ENCODE data around the gene NEXN. TPM values are rescaled to one million over a fixed set of nuclear protein-coding genes. Genes with fewer than 3 reads are reported as not detected.
A peak's percentile ranks its signal among the peaks of the same experiment; 100 is the strongest.

The NEXN gene
- total and polyA plus RNA-seq, 9 donors, result 2.4 to 66.2 (median 13.3) TPM

DNA sequence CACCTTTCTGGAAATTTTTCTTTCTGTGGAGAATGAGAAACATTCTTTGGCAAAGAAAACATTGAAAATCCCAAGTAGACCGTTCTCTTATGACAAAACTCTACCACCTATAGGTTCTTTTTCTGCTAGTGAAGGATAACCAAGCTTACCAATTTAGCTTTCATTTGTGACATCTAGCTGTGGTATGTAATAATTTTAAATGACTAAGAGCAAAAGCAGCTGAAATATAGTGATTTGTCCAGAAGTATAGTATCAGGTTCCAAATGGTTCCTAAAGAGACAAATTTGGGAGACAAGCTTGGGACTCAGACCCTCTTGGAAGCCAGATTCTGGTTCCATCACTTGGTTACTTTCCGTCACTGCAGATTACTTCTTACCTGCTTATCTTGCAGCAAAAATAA, 66.1 kb downstream of the NEXN start:
- intact Hi-C loops (cut with DNase I), result no loop called here

DNA sequence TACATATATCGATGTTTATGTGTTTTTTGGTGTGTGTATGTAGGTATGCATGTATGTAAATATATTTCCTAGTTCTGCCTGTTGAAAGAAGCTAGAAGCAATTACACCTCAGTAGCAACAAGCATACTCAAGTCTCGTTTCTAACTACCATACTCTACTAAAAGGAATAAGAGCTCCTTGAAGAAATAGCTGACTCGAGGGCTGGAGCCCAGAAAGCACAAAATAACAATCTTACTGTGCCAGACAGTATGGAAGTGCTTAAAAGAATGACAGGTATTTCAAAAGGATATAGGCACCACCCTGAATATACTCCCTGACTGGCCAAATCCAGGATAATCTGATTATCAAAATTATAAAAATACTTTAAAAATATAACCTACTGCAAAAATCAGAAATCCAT, 67.3 kb downstream of the NEXN start:
- Histone ChIP-seq H3K36me3 (no peaks in the 10 kb centered on the region), H3K4me1 (ENCODE audit: insufficient read depth) (peaks cover 2% of the 10 kb centered on the region), H3K9me3 (no peaks in the 10 kb centered on the region), H3K27ac (no peak overlapping the region), H3K4me3 (no peak overlapping the region), H3K27me3 (no peaks in the 10 kb centered on the region)
- 79 to 88% (median 86%) methylated on average over 3 of the region's 3 CpGs for WGBS, 3 donors
- intact Hi-C loops (cut with DNase I), result no loop called here
- TF ChIP-seq POLR2A (IDR thresholded peaks at IDR 0.05), result no peak
- TF ChIP-seq, protein P1, sequence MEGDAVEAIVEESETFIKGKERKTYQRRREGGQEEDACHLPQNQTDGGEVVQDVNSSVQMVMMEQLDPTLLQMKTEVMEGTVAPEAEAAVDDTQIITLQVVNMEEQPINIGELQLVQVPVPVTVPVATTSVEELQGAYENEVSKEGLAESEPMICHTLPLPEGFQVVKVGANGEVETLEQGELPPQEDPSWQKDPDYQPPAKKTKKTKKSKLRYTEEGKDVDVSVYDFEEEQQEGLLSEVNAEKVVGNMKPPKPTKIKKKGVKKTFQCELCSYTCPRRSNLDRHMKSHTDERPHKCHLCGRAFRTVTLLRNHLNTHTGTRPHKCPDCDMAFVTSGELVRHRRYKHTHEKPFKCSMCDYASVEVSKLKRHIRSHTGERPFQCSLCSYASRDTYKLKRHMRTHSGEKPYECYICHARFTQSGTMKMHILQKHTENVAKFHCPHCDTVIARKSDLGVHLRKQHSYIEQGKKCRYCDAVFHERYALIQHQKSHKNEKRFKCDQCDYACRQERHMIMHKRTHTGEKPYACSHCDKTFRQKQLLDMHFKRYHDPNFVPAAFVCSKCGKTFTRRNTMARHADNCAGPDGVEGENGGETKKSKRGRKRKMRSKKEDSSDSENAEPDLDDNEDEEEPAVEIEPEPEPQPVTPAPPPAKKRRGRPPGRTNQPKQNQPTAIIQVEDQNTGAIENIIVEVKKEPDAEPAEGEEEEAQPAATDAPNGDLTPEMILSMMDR (IDR thresholded peaks at IDR 0.05), result no peak
- no peak for TF ChIP-seq EP300 (IDR thresholded peaks at IDR 0.05)
- DNase-seq, result no peak

More for the DNA sequence above, 66.1 kb downstream of the NEXN start:
- H3K4me1 ChIP-seq (ENCODE audit: insufficient read depth), result peaks cover 3% of the 10 kb centered on the region
- no peak for DNase-seq
- H3K36me3 ChIP-seq, result no peaks in the 10 kb centered on the region
- no peak overlapping the region for H3K4me3 ChIP-seq
- H3K27me3 ChIP-seq, result no peaks in the 10 kb centered on the region
- 95 to 97% (median 95%) methylated on average over 2 of the region's 2 CpGs for WGBS, 3 donors
- H3K9me3 ChIP-seq, result no peaks in the 10 kb centered on the region
- TF ChIP-seq EP300 (IDR thresholded peaks at IDR 0.05), result no peak
- TF ChIP-seq, protein P1 (IDR thresholded peaks at IDR 0.05), result no peak
- no peak for TF ChIP-seq POLR2A (IDR thresholded peaks at IDR 0.05)
- no peak overlapping the region for H3K27ac ChIP-seq

DNA sequence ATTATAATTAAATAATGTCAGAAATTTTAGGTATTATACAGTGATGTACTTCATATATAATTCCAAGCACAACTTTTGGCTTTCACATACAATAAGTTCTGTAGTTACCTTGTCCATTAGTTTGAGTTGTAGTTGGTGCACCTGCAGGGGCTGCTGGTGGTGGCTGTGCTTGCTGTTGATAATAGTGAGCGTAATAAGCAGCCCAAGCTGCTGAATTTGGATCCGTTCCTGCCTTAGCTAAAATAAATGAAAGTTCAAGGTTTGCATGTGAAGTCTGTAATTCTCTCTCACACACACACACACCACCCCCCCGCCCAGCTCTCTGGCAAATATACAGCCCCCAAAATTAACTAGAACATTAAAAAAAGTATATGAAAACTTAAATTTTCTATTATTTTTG, 68.0 kb downstream of the NEXN start:
- peak in 1 of 5 donors; percentile 31 for DNase-seq
- WGBS, 3 donors, result 20 to 42% (median 30%) methylated on average over 3 of the region's 3 CpGs
- H3K4me1 ChIP-seq (ENCODE audit: insufficient read depth), result peaks cover 2% of the 10 kb centered on the region
- H3K27me3 ChIP-seq, result no peaks in the 10 kb centered on the region
- H3K4me3 ChIP-seq, result no peak overlapping the region
- H3K27ac ChIP-seq, result no peak overlapping the region
- intact Hi-C loops (cut with DNase I), result no loop called here
- no peaks in the 10 kb centered on the region for H3K36me3 ChIP-seq
- H3K9me3 ChIP-seq, result no peaks in the 10 kb centered on the region
- TF ChIP-seq, protein P1 (IDR thresholded peaks at IDR 0.05), result no peak
- TF ChIP-seq EP300 (IDR thresholded peaks at IDR 0.05) (no peak), POLR2A (IDR thresholded peaks at IDR 0.05) (no peak)

DNA sequence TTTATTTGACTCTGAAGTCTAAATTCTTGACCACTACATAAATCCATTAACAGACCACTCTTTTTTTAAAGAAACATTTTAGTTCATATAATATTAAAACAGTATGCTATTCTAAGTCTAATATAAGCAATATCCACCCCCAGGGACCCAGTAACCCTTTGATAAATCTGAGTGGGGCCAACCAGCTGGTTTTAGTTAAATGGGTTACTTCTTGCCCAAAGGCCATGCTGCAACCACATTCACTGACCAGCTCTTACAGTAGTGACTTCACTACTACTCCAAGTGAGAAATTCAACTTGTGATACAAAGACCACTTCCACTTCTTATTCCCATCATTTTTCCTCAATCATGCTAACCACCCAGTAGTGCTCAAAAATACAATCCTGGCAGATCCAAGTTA, 70.0 kb downstream of the NEXN start:
- H3K36me3 ChIP-seq, result no peaks in the 10 kb centered on the region
- no peak overlapping the region for H3K4me3 ChIP-seq
- intact Hi-C loops (cut with DNase I), result no loop called here
- DNase-seq, result no peak
- H3K27me3 ChIP-seq, result no peaks in the 10 kb centered on the region
- H3K4me1 ChIP-seq (ENCODE audit: insufficient read depth), result peaks cover 2% of the 10 kb centered on the region
- no peak for TF ChIP-seq POLR2A (IDR thresholded peaks at IDR 0.05)
- TF ChIP-seq, protein P1 (IDR thresholded peaks at IDR 0.05), result no peak
- TF ChIP-seq EP300 (IDR thresholded peaks at IDR 0.05), result no peak
- H3K27ac ChIP-seq, result no peak overlapping the region
- no peaks in the 10 kb centered on the region for H3K9me3 ChIP-seq

DNA sequence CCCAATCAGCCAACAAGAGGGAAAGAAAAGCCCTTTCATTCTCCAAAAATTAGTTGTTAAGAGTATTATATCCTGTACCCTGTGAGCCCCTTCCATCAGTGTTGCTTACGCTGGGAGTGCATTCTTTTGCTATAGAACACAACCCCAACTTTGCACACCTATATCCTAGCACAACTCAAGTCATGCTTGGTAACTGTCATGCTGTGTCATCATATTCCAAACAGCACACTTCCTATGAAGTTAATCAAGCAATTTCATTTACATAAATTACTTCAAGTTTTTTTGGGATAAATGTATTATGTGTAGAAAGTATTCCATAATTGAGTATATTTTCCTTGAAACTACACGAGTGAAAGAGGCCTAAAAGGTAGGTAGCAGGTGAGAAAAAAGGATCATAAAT, 70.4 kb downstream of the NEXN start:
- peaks cover 2% of the 10 kb centered on the region for H3K4me1 ChIP-seq (ENCODE audit: insufficient read depth)
- H3K27ac ChIP-seq, result no peak overlapping the region
- intact Hi-C loops (cut with DNase I), result no loop called here
- H3K36me3 ChIP-seq, result no peaks in the 10 kb centered on the region
- DNase-seq, result no peak
- H3K4me3 ChIP-seq, result no peak overlapping the region
- WGBS, 3 donors, result 85 to 91% (median 88%) methylated on average over 2 of the region's 2 CpGs
- no peaks in the 10 kb centered on the region for H3K9me3 ChIP-seq
- TF ChIP-seq EP300 (IDR thresholded peaks at IDR 0.05), result no peak
- TF ChIP-seq, protein P1 (IDR thresholded peaks at IDR 0.05), result no peak
- no peaks in the 10 kb centered on the region for H3K27me3 ChIP-seq
